MM.1S (cell line): ENCODE measurements around the gene TTF2.
"Not testable (repeated sequence)": the region's sequence is repeated elsewhere in the genome, so short reads cannot be mapped to it uniquely, and the experiment has no call there.

Experiments used
- DNase-seq: peaks from one replicate; pipeline ENCODE4 v3.0.0-alpha.2; 2015
- H2AFZ ChIP-seq: fragments of 300-600 bp; sonication (generic); 2 replicates; pipeline ENCODE4 v1.6.0; 2016; ENCODE audit warnings: antibody characterized with exemption, low read length
- H3F3A ChIP-seq: fragments of 300-600 bp; sonication (generic); 2 replicates; pipeline ENCODE4 v1.6.1; 2016; ENCODE audit warnings: mild to moderate bottlenecking, antibody characterized with exemption, low read length, moderate library complexity, mixed read lengths; ENCODE audit not compliant: insufficient read depth
- H3K27ac ChIP-seq: fragments of 300-600 bp; sonication (generic); 2 replicates; pipeline ENCODE4 v1.5.1; 2016; ENCODE audit warnings: mild to moderate bottlenecking, low read length
- H3K27me3 ChIP-seq: fragments of 300-600 bp; sonication (generic); replicated peaks from 2 replicates; pipeline ENCODE4 v1.6.0; 2016; ENCODE audit warnings: low read length; ENCODE audit not compliant: insufficient read depth
- H3K36me3 ChIP-seq: fragments of 300-600 bp; sonication (generic); replicated peaks from 2 replicates; pipeline ENCODE4 v1.6.1; 2016; ENCODE audit warnings: mild to moderate bottlenecking, low read length, mixed read lengths; ENCODE audit not compliant: insufficient read depth
- H3K4me1 ChIP-seq: fragments of 300-600 bp; sonication (generic); 2 replicates; pipeline ENCODE4 v1.6.1; 2016; ENCODE audit warnings: low read length, mixed read lengths
- H3K4me2 ChIP-seq: fragments of 300-600 bp; sonication (generic); 2 replicates; pipeline ENCODE4 v1.6.0; 2016; ENCODE audit warnings: low read depth, low read length
- H3K4me3 ChIP-seq: fragments of 300-600 bp; sonication (generic); 2 replicates; pipeline ENCODE4 v1.5.1; 2016; ENCODE audit warnings: low read length, mixed read lengths
- H3K79me2 ChIP-seq: fragments of 300-600 bp; sonication (generic); 2 replicates; pipeline ENCODE4 v1.6.1; 2016; ENCODE audit warnings: mixed run types, low read length, mixed read lengths
- H3K9ac ChIP-seq: fragments of 300-600 bp; sonication (generic); 2 replicates; pipeline ENCODE4 v1.6.1; 2016; ENCODE audit warnings: low read length, mixed read lengths
- H3K9me2 ChIP-seq: fragments of 300-600 bp; sonication (generic); replicated peaks from 2 replicates; pipeline ENCODE4 v1.6.1; 2016; ENCODE audit warnings: mild to moderate bottlenecking, low read length, mixed read lengths; ENCODE audit not compliant: insufficient read depth
- H3K9me3 ChIP-seq: fragments of 300-600 bp; sonication (generic); replicated peaks from 2 replicates; pipeline ENCODE4 v1.6.1; 2016; ENCODE audit warnings: mild to moderate bottlenecking, low read length, mixed read lengths; ENCODE audit not compliant: insufficient read depth
- H4K20me1 ChIP-seq: fragments of 300-600 bp; sonication (generic); 2 replicates; pipeline ENCODE4 v1.6.1; 2016; ENCODE audit warnings: mild to moderate bottlenecking, low read length, moderate library complexity, mixed read lengths; ENCODE audit not compliant: insufficient read depth
- EZH2 ChIP-seq: fragments of 300-600 bp; sonication (generic); optimal IDR thresholded peaks from 2 replicates; pipeline ENCODE3; 2017; ENCODE audit warnings: low read depth, mild to moderate bottlenecking, antibody characterized with exemption, low read length, mixed read lengths

Gene TTF2

DNA sequence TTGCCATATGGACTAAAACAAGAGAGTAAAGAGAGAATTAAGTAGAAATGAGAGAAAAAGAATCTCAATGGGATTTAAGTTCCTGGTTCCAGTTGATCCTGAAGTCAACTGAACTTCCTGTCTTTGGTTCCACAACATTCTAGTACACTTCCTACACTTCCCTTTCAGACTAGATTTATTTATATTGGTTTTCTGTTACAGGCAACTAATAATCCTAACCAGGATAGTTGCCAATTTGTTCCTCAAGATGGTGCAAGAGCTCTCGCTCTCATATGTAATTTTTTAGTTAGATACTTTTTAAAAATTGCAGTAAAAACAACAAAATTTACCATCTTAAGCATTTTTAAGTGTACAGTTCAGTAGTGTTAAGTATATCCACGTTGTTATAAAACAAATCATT is 90.2 kb downstream of the TTF2 start:
- Histone ChIP-seq H3K9me3 (no peaks in the 10 kb centered on the region), H3K9ac (no peak overlapping the region), H4K20me1 (no peaks in the 10 kb centered on the region), H3K36me3 (no peaks in the 10 kb centered on the region), H2AFZ (no peak overlapping the region), H3K4me3 (no peak overlapping the region), H3K9me2 (no peaks in the 10 kb centered on the region), H3F3A (no peaks in the 10 kb centered on the region), H3K27me3 (no peaks in the 10 kb centered on the region), H3K4me1 (no peaks in the 10 kb centered on the region), H3K4me2 (no peak overlapping the region), H3K79me2 (no peaks in the 10 kb centered on the region), H3K27ac (no peak overlapping the region)
- TF ChIP-seq EZH2, result no peak
- no peak for DNase-seq

DNA sequence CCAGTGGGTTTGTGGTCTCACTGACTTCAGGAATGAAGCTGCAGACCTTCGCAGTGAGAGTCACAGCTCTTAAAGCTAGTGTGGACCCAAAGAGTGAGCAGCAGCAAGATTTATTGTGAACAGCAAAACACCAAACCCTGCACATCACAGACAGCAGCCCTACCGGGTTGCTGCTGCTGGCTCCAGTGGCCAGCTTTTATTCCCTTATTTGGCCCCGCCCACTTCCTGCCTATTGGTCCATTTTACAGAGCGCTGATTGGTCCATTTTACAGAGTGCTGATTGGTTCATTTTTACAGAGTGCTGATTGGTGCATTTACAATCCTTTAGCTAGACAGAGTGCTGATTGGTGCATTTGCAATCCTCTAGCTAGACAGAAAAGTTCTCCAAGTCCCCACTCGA is 91.2 kb downstream of the TTF2 start:
- not testable (repeated sequence) for H3K4me2 ChIP-seq, DNase-seq, H2AFZ ChIP-seq, H3K9ac ChIP-seq, H3K36me3 ChIP-seq, H3K27ac ChIP-seq, H3K79me2 ChIP-seq, H4K20me1 ChIP-seq, H3K4me3 ChIP-seq, H3K9me3 ChIP-seq, H3F3A ChIP-seq, H3K4me1 ChIP-seq, H3K27me3 ChIP-seq, H3K9me2 ChIP-seq
